D341Med (cell line): ENCODE data around the gene ODF2.

ENCODE experiments used
- DNase-seq: peaks from one replicate; pipeline ENCODE4 v3.0.0; 2012; ENCODE audit warnings: low spot score

ODF2 gene

GRCh38 chr9:128528445-128529160, 72.8 kb downstream of the ODF2 start:
- no peak for DNase-seq

- DNase-seq = no peak
These were observed 73.4 kb downstream of the ODF2 start for GRCh38 chr9:128529191-128529590.

GRCh38 chr9:128532581-128532980, 76.8 kb downstream of the ODF2 start:
- DNase-seq = no peak

GRCh38 chr9:128540634-128541360, 85.0 kb downstream of the ODF2 start:
- DNase-seq = no peak

- DNase-seq = no peak
These were observed 90.7 kb downstream of the ODF2 start for GRCh38 chr9:128546504-128546903.

- no peak for DNase-seq
These were observed 93.1 kb downstream of the ODF2 start for GRCh38 chr9:128548876-128549275.

GRCh38 chr9:128550226-128550625, 94.4 kb downstream of the ODF2 start:
- no peak for DNase-seq
